Breast epithelium (tissue), 3 donors: ENCODE data around the gene ADD2.

Experiments used
- CTCF ChIP-seq, 3 donors: fragments of 450-650 bp; IDR thresholded peaks; one replicate each; pipeline ENCODE4 v1.5.1; 2016 to 2017; ENCODE audit warnings: antibody characterized with exemption in 3 of 3, mild to moderate bottlenecking in 3 of 3, moderate library complexity in 3 of 3
- POLR2A ChIP-seq: fragments of 450-650 bp; IDR thresholded peaks from one replicate; pipeline ENCODE4 v1.6.1; 2016; ENCODE audit warnings: antibody characterized with exemption, mild to moderate bottlenecking, moderate library complexity
- POLR2AphosphoS5 ChIP-seq, 3 donors: sonication (generic); formaldehyde crosslinking; IDR thresholded peaks; one replicate each; pipeline ENCODE4 v1.6.1; 2017; ENCODE audit warnings: antibody characterized with exemption in 3 of 3

DNA sequence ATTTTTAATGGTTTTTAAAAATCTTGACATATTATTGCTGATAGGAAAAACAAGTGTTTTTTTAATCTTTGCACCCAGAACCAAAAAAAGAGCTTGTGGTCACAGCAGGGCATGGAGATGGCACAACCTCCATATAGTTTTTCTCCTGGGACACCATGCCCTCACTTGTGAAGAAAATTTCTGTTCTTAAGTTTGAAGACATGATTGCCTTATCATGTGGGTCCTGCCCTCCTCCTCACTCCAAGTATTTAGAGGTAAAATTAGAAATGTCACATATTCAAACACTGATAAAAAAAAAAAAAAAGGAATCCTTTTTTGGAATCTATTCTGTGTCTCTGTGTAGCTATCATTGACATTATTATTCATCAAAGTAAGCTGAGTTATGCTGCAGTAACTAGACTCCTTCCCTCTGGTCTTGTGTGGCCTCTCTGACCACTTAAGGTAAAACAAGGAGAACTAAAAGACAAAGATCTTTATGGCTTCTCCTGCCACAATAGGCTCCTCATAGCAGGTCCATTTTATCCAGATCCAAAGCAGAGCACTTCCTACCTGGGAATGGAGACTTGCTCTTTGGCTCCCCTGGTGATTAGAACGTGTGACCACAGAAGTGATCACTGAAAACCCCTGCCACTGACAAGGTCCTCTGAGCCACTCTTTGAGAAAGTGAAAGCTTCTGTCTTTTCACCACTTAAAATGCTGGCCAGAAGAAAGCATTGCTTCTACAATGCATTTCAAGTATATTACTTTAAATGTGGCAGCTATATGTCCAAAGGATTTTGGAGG is 19.8 kb downstream of the ADD2 start:
- TF ChIP-seq CTCF (IDR thresholded peaks at IDR 0.05) = no peak
- no peak for TF ChIP-seq POLR2AphosphoS5 (IDR thresholded peaks at IDR 0.05)
- no peak for TF ChIP-seq POLR2A
